NOMO-1 (cell line): ENCODE results near the gene DUSP16.

Source experiments
- DNase-seq, 2 experiments: peaks; one replicate each; lab custom pipeline; 2025; ENCODE audit not compliant: unreplicated experiment in 2 of 2; lab: John Stamatoyannopoulos, UW

Gene DUSP16

GRCh38 chr12:12446786-12447185 is 115.9 kb downstream of the DUSP16 start:
- DNase-seq = peak in 1 of 2 experiments; percentile 26

GRCh38 chr12:12445882-12446181 is 116.8 kb downstream of the DUSP16 start:
- no peak for DNase-seq

- DNase-seq = no peak
Observed at GRCh38 chr12:12445165-12445881, 117.3 kb downstream of the DUSP16 start.

- no peak for DNase-seq
Observed at GRCh38 chr12:12443431-12443878, 119.2 kb downstream of the DUSP16 start.

- DNase-seq = no peak
Observed at GRCh38 chr12:12442548-12443071, 120.1 kb downstream of the DUSP16 start.

GRCh38 chr12:12441843-12442461 is 120.7 kb downstream of the DUSP16 start:
- DNase-seq = no peak

- DNase-seq = no peak
Observed at GRCh38 chr12:12441429-12441807, 121.2 kb downstream of the DUSP16 start.

GRCh38 chr12:12440784-12441428 is 121.8 kb downstream of the DUSP16 start:
- no peak for DNase-seq

- peak; percentile 75 to 81 for DNase-seq
Observed at GRCh38 chr12:12439636-12440035, 123.0 kb downstream of the DUSP16 start.

GRCh38 chr12:12436831-12437345 is 125.8 kb downstream of the DUSP16 start:
- DNase-seq = no peak

GRCh38 chr12:12433203-12433731 is 129.4 kb downstream of the DUSP16 start:
- no peak for DNase-seq

- DNase-seq = no peak
Observed at GRCh38 chr12:12432364-12432763, 130.3 kb downstream of the DUSP16 start.

- no peak for DNase-seq
Observed at GRCh38 chr12:12428961-12429657, 133.6 kb downstream of the DUSP16 start.

GRCh38 chr12:12428047-12428446 is 134.6 kb downstream of the DUSP16 start:
- DNase-seq = no peak

GRCh38 chr12:12427568-12427967 is 135.1 kb downstream of the DUSP16 start:
- no peak for DNase-seq

GRCh38 chr12:12425616-12426015 is 137.0 kb downstream of the DUSP16 start:
- no peak for DNase-seq

- no peak for DNase-seq
Observed at GRCh38 chr12:12425001-12425400, 137.7 kb downstream of the DUSP16 start.
